Measurements from ENCODE around the gene GDNF. TPM values are rescaled to one million over a fixed set of nuclear protein-coding genes. Genes with fewer than 3 reads are reported as not detected.

The GDNF gene
- total and polyA plus RNA-seq, 2 experiments from 2014 or later = 0.13 to 0.17 TPM

DNA sequence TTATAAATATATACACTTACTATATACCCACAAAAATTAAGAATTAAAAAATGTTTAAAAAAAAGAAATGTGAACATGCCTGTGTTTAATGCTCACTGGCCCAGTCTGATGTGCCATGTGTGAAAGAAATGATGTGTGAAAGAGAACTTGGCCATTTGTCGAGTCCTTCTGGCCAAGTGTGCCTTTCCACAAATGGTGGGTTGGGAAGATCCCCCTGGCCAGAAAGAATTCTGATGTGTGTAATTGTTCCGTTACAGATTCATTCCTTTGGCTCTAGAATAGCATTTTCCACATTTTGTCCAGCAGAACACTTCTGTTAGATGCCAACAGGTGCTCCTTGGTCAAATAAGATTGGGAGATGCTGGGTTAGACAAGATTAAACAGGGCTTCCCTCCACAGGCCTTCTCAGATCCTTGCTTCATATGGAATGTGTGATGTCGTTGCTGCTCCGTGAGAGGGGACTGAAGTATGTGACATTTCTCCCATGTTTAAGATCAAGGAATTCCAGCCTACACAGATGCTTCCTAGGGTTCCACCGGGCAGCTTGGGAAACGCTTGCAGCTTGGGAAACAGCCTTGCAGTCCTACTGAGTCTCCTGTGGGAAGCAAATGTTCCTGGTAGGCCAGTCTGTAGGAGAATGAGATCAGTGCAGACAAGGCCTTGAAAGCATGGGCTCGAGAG, 32.1 kb downstream of the GDNF start (continued):
- TF ChIP-seq CTCF (conservative IDR thresholded peaks at IDR 0.05; ENCODE audit: low read depth in 2 of 2) = no peak
- no peak for TF ChIP-seq JUNB (IDR thresholded peaks at IDR 0.05; ENCODE audit: unreplicated experiment)
- no peak for TF ChIP-seq ZNF462 (CRISPR knock-in tag; IDR thresholded peaks at IDR 0.05)
- no peak for TF ChIP-seq NANOG (IDR thresholded peaks at IDR 0.05; ENCODE audit: borderline replicate concordance)
- no peak for TF ChIP-seq CREB1 (CRISPR knock-in tag; IDR thresholded peaks at IDR 0.05; ENCODE audit: low read depth)
- TF ChIP-seq EZH2phosphoT487 (IDR thresholded peaks at IDR 0.05; ENCODE audit: unreplicated experiment) = no peak
- no peak for TF ChIP-seq POLR2AphosphoS5 (IDR thresholded peaks at IDR 0.05; ENCODE audit: low read depth)
- no peak for TF ChIP-seq STAT1 (IDR thresholded peaks at IDR 0.05; ENCODE audit: unreplicated experiment)
